NCI-H748 treated with DMSO at 0.1 percent for 48 hours (cell line): ENCODE measurements around the gene SLC8A2.
"Not testable (repeated sequence)": the region's sequence is repeated elsewhere in the genome, so short reads cannot be mapped to it uniquely, and the experiment has no call there.

ENCODE experiments used
- DNase-seq: peaks from one replicate; lab custom pipeline; 2025; lab: John Stamatoyannopoulos, UW

Gene SLC8A2

DNA sequence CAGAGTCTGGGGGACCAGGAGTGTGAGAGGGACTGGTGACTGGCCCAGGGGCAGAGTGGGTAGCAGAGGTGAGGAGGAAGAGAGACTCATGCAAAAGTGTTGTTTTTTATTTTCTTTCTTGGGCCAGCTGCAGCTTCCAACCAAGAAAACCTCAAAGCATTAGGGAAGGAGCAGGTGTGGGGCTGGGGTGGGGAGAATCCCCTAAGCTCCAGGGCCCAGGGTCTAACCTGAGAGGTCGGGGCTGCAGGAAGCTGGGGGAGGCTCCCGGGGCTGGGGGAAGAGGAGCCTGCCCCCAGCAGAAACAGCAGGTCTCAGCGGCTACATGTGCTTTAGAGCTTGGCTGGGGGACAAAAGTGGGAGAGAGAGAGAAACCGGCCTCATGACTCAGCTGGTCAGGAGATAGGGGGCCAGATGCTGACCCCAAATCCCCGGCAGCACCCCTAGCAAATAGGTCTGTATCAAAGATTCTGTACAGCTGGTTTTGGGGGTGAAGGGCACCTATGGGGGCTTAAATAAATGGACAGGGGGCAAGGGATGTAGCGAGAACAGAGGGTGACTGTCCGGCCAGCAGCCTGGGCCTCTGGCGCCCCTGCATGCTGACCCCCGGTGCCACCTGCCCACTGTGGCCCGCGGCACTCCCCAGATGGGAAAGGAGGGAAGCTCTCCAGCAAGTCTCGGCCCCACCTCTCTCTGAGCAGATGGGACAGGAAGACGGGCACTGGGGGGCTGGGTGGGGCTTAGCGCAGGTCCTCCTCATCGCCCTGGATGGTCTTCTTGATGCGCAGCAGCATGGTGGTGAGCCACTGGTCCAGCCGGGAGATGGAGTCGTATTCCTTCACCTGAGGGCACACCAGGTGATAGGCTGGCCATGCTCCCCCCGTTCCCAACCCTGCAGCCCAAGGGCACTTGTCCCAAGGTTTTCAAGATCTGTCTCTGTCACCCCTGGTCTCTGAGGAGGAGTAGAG lies 16.1 kb upstream of the SLC8A2 start:
- DNase-seq = no peak

DNA sequence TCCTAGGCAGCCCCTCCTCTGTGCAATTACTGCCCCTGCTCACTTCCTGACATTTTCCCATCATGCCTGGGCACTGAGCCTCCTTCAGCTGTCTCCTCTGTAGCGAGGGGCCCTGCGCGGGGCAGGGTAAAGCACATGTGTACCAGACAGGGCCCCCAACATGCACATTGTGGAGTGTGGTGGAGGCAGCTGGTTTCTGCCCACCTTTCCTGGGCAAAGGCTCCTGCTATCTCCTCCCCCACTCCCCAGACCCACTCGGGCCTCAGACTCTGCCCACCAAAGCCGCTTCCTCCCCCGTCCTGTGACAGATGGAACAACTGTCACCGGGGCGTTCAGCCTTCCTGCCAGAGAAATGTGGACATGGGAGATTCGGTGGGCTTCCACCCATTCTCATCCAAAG lies 15.2 kb upstream of the SLC8A2 start:
- no peak for DNase-seq

DNA sequence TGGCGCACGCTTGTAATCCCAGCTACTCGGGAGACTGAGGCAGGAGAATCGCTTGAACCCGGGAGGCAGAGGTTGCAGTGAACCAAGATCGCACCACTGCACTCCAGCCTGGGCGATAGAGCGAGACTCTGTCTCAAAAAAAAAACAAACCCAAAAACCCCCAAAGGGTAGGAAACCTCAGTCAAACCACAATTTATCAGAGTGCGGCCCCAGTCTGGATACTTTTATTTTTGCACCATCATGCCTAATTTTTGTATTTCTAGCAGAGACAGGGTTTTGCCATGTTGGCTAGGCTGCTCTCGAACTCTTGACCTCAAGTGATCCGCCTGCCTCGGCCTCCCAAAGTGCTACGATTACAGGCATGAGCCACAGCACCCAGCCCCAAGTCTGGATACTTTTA lies 14.5 kb upstream of the SLC8A2 start:
- DNase-seq = not testable (repeated sequence)

DNA sequence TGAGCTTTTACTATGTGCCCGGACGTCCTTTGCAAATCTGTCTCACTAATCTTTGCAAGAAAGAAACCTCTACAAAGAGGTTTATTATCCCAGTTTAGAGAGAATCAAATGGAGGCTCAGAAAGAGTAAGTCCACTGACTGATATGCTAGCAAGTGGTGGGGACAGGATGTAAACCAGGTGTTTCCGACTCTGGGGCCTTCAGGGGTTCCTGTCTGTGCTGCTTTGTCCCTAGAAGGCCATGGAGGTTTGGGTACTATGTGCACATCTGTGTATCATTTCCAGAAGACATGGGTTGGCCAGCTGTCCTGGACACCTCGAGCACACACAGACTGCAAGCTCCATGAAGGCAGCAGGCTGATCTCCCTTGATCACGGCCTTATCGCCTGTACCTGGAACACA lies 13.5 kb upstream of the SLC8A2 start:
- DNase-seq = no peak

DNA sequence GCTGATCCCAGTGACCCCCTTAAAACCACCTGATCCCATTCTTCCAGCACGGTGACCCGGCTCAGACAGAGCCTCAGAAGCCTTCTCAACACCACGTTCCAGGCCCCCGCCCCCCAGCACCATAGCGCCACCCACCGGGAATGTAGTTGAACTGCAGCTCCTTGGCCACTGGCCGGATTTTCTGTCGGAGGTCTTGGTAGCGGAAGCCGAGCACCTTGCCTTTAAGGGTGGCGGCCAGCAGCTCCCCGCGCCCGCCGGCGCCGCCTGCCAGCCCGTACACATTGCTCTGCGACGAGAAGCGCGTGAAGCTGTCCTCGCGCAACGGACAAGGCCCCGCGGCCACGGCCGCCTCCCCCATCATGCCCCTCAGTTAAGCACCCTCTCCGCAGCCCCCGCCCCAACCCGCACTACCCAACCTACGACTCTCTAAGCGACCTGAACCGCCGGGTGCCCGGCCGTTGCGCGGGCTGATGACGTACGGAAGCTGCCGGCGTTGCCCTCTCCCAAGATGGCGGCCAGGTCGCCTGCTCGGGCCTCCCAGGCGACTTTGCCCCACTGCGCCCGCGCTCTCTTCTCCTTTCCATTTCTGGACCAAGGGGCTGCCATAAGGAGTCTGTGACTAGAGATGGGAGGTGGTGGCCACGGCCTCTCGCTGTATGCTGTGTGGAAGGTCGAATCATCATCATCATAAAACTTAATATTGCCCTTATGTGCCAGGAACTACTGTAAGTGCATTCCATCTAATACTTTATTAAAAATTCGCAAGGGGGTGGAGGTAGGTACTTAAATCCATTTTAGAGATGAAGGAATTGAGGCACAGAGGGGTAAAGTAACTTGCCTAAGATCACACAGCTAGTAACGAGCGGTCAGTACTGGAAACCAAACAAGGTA lies 12.4 kb upstream of the SLC8A2 start, which contains the start of gene KPTN:
KPTN (minus strand) TSS at position 420 of the 891 bp plus-strand sequence; CDS start at position 361, 59 bp downstream.
- peak; percentile 92 for DNase-seq

DNA sequence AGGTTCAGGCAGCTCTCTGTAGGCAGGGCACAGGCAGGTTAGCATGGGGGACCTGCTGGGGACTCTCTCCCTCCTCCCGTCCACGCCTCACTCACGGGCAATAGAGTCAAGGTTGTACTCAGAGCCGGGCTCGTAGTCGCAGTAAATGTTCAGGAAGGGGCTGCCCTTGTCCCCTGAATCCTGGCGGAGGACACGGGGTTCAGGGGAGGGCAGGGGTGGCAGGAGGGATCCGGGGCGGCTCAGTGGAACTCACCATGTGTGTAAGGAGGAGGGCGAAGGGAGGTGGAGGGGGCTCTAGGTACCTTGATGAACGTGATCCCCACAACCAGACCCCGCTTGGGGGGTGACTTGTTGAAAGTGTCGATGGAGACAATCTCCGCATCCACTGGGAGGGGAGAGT lies 11.5 kb upstream of the SLC8A2 start:
- DNase-seq = no peak

DNA sequence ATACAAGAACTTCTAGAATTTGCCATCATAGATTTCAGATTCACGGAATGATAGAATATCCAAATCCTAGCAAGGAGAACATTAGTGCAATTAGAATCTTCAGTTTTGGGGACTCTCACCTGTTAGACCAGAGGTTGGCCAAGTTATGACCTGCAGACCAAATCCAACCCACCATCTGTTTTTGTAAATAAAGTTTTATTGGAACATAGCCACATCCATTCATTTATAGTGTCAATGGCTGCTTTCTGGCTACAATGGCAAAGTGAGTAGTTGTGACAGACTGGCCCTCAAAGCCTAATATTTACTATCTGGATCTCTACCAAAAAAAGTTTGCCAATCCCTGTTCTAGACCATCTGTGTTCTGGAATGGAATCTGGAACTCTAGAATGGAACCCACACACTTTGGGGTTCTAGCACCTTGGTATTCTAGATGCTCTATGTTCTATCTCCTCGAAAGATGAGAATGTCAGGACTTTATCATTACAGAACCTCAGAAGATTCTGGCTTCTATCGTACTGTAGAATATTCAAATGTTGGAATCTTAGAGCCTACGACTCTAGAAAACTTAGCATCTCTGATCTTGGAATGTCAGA lies 9.9 kb upstream of the SLC8A2 start:
- no peak for DNase-seq

DNA sequence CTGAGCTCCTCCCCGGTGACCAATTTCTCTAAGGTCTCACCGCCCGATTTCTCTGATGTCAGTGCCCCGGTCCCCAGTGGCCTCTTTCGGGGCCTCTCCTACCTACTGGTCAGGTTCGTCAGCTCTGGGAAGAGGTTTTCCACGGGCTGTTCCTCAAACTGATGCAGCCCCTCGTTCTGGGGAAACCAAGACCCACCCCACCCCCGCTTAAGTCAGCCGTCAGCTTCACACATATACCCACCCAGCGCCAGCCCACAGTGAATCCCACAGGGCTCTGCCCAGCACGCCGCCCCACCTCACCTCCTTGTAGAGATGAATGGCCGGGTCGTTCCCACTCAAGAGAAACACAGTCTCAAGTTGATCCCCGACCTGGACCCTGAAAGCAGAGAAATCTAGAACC lies 9.0 kb upstream of the SLC8A2 start:
- no peak for DNase-seq

DNA sequence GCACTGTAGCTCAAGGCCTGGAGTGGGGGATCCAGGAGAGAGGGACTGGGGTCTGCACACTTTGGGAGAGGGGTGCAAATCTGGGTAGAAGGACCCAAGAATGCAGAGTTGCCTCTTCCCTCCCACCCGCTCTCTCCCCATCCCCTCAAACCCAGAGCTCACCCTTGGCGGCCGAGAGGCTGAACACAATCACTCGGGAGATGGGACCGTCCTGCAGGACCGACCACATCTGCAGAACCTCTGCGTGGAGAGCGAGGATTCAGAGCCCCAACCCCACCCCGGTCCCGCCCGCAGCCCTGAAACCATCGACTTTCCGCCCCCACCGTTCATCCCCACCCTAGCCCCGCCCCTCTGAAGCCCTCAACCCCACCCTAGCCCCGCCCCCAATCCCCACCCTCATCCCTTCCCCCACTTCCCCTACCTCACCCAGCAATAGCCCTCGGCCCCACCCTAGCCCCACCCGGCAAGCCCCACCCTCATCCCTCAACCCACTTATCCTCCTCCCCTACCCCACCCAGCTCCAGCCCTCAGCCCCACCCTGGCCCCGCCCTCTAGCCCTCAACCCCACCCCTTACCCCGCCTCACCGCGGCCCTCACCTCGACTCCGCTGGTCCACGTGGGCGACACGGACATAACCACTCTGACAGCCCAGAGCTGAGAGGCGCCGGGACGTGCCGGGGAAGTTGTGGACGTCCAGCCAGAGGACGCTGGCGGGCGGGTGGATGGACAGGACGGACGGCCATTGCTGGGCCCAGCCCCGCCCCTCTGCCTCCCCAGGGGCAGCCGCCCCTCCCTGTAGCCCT lies 8.2 kb upstream of the SLC8A2 start:
- peak; percentile 27 for DNase-seq

DNA sequence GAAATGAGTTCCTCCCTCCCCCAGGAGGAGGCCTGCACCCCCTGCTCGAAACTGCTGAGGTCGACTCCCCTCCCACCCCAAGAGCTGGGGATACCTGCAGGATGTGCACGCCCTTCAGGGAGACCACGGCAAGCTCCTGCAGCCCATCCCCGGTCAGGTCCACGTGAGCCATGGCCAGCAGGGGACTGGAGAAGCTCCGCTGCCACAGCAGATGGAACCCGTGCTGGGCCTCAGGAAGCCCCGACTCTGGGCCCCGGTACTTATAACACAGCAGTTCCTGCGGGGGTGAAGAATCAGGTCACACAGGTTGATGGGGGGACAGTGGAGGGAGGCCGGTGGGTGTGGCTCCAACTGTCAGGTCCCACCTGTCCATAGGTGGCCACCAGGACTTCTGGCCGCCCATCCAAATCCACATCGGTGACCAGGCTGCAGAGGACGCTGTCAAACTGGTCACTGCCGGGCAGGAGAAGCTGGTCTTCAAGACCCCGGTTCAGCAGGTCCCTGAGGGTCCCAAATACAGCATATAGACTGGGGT lies 4.8 kb upstream of the SLC8A2 start:
- no peak for DNase-seq

DNA sequence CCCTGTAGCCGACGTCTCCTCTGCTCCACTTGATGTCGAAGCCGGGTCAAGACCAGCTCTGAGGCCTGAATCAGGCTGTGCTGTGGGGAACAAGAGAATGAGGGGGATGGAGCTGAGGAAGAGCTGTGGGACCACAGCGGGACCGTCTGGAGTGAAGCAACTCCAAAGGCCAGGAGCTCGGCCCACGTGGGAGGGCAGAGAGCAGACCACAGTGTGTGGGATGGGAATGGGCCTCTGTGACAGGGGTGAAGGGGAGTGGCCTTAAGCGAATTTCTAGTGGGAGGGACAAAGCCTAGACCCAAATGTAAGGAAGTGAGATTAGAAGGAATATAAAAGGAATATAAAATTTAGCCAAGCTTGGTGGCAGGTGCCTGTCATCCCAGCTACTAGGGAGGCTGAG lies 3.8 kb upstream of the SLC8A2 start:
- DNase-seq = no peak

DNA sequence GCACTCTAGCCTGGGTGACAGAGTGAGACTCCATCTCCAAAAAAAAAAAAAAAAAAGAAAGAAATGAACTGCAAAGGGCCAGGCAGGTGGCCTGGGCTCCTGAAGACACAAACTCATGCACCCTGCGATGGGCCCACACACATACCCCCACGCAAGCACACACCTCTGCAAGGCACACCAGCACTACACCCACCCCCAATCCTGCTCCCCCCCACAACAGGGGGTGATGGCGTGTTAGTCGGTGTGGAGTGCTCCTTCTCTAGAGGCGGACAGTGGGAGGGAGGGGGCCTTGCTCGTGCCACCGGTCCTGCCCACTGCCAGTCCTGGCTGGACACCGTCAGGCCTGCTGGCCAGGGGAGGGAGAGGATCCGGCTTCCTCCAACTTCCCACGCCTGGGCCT lies 1.6 kb upstream of the SLC8A2 start:
- no peak for DNase-seq

DNA sequence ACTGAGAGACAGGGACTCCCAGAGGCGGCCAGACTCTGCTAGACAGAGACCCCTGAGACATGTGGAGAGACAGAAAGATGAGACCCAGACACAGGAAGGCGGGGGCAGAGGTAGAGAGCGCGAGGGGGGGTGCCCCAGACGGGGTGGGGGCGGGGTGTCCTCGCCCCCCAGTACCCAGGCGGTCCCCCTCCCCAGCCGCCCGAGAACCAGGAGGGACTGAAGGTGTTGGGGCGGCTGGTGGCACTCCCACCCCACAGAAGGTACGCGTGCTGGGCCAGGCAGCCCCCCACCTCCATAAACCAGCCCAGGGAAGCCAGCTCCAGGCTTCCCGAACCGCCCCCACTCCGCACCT lies 336 bp downstream of the SLC8A2 start:
- no peak for DNase-seq

DNA sequence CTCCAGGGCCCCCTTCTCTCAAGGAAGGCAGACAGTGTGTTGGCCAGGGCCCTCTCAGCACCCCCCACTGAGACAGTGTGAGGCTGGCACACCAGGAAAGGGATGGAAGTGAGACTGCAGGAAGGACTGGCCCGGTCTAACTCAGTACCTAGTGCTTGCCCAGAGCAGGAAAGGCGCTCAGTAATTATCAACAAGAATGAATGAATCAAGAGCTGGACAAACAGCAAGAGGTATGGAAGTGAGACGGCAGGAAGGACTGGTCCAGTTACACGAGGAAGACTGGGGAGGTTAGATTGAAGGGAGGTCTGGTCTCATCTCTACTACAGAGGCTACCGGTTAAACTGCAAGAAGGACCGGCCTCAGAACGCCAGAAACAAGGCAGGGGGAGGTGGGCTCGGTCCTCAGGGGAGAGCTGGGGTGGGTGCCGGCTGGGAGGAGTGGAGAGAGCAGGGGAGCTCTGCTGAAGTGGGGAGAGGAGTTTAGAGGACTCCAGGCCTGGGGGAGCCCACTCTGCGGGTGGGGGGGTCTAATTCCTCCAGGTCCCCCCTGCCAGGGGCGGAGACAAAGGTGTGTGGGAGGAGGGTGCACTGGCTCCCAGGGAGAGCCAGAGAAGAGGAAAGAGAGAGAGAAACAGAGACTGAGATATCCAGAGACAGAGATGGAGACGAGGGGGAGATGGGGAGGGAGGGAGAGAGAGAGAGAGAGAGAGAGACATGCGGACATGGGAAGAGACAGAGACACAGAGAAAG lies 1.1 kb downstream of the SLC8A2 start:
- no peak for DNase-seq

DNA sequence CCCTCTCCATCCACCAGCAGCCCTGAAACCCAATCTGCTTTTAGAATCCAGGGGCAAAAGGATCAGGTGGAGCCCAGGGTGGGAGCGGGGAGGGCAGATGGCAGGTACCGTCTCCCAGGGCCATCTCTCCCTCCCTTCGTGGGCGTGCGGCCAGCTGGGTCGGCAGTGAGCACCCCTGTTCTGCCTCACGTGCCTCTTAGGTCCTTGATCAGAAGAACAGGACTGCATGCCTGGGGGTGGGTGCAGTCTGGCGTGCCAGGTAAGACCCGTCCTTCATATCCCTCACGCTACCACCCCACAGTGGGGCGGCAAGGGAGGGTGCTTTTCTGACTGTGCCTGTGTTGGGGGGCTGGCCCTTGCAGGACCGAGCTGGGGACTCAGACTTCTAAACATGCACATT lies 2.0 kb downstream of the SLC8A2 start:
- DNase-seq = no peak

DNA sequence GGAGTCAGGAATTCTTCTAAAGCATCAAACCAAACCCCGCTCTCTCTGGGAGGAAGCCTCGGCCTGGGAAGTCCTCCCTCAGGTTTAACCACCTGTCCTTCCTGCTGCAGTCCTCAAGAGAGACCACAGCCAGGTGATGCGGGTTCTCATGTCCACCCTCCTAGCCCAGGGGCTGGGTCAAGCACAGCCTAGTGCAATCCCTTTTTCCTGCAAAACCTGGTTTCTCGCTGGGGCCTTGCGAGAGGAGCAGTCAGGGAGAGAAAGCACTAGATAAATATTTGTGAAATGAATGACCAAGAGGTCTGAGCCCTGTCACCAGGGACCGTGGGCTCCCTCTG lies 2.4 kb downstream of the SLC8A2 start:
- no peak for DNase-seq

DNA sequence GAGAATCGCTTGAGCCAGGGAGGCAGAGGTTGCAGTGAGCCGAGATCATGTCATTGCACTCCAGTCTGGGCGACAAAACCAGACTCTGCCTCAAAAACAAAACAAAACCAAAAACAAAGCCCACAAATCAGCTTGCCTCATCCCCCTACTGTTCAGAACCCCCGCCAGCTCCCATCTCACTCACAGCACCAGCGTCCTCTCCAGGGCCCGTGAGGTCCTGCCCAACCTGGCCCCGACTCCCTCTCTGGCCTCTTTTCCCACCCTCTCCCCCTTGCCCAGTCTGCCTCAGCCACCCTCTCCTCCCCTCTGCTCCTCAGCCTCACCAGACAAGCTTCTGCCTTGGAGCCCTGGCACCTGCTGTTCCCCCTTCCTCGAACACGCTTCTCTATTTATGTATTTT lies 3.8 kb downstream of the SLC8A2 start:
- DNase-seq = no peak

DNA sequence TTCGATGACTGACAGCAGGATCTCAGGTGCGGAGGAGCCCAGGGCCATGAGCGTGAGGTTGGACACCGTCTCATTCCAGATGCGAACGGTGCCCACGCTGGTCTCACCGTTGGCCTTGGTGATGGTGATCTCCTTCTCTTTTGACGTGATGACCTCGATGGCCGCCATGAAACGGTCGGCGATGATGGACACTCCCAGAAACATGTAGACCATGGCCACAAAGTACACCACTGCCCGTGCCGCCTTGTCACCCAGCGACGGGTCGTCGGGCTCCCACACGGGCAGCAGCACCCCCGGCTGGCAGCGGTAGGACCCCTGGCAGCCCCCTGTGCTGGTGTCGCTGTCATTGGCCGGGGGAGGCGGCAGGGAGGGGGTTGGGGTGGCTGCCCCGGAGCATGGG lies 5.7 kb downstream of the SLC8A2 start:
- no peak for DNase-seq

DNA sequence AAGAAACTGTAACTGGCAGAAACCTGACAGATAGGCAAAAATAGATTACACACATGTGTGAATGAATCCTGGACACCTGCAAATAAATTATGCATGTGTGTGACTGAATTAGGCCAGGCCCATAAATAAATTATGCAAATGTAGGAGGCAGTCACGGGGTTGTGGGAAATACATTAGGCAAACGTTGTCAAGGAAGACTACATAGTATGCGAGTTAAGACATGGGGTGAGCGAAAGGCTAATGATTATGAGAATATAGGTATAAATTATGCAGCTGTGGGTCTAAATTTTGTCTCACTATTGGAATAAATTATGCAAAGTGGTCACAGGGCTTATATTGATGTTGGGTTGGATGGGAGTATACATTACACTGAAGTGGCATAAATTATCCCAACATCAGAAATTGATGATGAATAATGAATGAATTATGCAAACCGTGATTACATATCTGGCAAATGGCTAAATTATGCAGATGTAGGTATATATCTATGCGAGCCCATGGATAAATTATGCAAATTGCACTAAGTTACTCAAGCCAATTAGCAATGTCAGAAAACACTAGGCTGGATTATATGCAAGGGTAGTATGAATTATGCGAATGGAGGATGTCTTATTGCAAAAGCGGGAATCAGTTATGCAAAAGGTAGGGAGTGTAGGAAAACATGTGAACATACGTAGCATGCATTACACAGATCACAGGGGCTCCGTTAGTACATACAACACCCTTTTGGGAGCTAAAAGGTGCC lies 6.8 kb downstream of the SLC8A2 start:
- no peak for DNase-seq

DNA sequence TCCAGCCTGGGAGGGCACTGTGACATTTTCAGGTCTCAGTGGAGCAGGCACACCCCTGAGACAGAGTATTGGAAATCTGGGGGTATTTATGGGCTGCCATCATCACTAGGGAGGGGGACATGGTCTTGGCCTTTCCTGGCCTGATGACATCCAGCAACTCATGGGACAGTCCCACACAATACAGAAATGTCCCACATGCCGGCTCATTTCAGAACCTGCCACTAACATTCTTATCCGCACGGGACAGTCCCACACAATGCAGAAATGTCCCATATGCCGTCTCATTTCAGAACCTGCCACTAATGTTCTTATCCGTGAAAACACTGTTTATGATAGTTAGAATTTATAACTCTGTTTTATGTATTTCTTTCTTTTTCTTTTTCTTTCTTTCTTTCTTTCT lies 9.8 kb downstream of the SLC8A2 start:
- DNase-seq = no peak
